Subcutaneous adipose tissue (tissue), 4 donors: ENCODE results near the gene PTGFR. TPM values are rescaled to one million over a fixed set of nuclear protein-coding genes. Genes with fewer than 3 reads are reported as not detected.

Experiments used
- total RNA-seq, 4 donors: library from RNA; depleted of rRNA; stranded (reverse); fragments of >200 nt; gene quantifications; one replicate each; pipeline ENCODE4 v1.1.0, GENCODE V29; 2016
- TF ChIP-seq, protein P1 (sequence below): fragments of 450-650 bp; IDR thresholded peaks from one replicate; pipeline ENCODE4 v1.5.1; 2016; ENCODE audit warnings: low read depth, mild to moderate bottlenecking, control low read depth, antibody characterized with exemption, moderate library complexity

PTGFR gene
- total RNA-seq, 4 donors from 2014 or later: 7.5 to 21.9 (median 15.1) TPM

DNA sequence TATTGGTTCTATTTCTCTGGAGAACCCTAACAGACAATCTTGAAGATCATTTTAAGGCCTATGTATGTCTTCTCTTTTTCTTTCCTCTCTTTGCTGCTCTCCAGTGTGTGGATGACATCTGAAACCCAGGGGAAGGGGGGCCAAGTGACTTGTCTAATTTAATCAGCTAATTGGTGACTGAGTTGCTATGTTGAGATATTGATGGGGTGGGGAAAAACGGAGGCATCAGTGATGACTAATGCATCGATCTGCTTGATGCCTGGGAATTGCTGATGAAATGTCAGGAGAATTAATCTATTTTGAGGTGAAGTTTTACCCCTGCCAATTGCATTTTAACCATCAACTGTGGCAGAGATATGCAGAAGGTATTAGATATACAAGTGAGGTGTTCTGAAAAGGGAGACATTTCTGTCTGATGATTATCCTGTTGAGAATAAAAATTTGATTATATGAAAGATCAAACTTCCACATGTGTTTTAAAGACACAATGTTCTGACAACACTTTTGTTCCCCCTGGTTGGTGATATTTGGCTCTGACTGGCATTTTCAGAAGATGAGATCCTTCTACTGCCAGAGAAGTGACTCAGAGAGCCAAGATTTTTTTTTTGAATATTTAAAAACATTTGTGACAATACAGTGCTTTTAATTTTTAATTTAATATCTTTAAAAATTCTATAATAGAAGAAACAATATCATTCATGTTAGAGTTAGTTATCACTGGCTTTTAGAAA is 18.7 kb upstream of the PTGFR start:
- TF ChIP-seq, protein P1, sequence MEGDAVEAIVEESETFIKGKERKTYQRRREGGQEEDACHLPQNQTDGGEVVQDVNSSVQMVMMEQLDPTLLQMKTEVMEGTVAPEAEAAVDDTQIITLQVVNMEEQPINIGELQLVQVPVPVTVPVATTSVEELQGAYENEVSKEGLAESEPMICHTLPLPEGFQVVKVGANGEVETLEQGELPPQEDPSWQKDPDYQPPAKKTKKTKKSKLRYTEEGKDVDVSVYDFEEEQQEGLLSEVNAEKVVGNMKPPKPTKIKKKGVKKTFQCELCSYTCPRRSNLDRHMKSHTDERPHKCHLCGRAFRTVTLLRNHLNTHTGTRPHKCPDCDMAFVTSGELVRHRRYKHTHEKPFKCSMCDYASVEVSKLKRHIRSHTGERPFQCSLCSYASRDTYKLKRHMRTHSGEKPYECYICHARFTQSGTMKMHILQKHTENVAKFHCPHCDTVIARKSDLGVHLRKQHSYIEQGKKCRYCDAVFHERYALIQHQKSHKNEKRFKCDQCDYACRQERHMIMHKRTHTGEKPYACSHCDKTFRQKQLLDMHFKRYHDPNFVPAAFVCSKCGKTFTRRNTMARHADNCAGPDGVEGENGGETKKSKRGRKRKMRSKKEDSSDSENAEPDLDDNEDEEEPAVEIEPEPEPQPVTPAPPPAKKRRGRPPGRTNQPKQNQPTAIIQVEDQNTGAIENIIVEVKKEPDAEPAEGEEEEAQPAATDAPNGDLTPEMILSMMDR: no peak

DNA sequence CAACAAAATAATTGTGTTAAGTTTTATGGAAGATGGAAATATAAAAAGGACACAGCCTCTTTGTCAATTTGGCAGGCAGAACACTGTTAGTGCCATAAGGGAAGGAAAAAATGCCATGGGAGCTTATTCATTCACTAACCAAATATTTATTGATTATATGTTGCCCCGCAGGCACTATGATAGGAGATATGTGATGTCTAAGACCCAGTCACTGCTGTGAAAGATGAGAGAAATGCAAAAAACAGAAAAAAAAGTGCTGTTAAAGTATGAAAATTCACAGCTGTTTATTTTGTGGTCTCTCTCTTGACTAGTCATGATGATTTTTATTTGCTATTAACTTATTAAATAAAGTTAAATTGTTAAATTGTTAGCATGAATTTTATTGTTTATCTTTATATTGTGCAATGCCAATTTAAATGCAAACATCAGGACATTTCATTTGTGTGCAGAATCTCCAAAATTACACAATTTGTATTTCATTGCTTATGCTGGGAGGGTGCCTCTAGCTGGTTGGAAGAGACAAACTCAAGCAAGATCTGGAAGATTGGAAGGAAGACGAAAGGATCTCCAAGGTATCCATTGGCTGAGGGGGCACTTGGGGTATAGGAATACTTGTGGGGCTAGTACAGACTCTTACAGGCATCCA is 17.8 kb upstream of the PTGFR start:
- TF ChIP-seq, protein P1: no peak

DNA sequence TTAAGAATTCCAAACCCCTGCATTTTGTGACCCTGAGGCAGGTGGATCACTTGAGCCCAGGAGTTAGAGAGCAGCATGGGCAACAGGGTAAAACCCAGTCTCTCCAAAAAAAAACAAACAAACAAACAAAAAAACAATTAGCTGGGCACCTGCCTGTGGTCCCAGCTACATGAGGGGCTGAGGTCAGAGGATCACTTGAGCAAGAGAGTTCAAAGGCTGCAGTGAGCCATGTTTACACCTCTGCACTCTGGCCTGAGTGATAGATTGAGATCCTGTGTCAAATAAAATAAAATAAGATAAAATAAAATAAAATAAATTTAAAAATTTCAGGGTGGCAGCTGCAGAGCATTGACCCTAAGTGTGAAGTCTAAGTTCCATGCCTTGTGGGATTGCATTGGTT is 16.7 kb upstream of the PTGFR start:
- TF ChIP-seq, protein P1: no peak

DNA sequence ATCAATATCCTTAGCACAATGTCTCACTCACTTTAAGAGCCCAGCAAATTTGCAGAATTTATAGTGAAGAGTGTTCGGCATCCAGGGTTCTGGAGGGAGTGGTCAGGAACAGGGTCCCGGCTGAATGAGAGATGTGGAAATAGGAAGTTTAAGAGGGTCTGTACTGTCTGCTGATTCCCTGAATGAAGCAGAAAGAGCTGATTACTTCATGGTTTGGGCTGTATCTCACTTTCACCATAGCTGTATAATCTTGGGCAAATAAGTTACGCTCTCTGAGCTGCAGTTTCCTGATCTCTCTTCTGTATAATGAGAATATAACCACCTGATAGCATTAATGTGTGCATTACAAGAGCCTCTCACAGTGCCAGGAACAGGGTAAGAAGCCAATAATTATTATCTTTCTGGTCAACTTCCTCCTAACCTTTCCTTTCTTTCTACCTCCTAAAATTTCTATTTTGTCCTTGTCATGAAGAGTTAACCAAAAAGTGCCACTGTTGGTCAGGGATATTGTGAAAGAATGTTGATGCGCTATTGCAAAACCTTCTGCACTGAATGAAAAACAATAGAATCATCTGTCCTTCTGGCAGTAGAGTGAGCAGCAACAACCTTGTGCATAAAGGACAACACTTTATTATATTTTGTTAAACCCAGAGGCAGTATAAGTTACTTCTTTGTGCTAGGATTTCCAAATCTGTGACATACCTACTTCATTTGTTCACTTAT is 14.7 kb upstream of the PTGFR start:
- TF ChIP-seq, protein P1: no peak

DNA sequence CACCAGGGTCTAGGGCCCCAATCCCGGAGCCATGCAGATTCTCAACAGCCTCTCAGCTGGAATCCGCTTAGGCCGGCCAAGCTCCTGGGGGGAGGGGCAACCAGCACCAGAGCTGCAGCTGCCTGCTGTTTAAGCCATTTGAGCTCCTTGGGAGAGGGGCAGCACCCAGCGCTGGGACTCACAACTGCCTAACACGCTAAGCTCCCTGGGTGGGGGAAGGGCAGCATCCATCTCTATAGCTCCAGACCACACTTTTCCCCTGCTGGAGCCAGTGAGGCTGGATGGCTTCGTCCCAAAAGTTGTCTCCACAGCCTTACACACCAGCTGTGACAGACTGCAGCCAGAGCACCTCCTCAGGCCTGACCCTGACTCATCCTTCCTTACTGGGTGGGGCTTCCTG is 6.9 kb upstream of the PTGFR start:
- TF ChIP-seq, protein P1: no peak

DNA sequence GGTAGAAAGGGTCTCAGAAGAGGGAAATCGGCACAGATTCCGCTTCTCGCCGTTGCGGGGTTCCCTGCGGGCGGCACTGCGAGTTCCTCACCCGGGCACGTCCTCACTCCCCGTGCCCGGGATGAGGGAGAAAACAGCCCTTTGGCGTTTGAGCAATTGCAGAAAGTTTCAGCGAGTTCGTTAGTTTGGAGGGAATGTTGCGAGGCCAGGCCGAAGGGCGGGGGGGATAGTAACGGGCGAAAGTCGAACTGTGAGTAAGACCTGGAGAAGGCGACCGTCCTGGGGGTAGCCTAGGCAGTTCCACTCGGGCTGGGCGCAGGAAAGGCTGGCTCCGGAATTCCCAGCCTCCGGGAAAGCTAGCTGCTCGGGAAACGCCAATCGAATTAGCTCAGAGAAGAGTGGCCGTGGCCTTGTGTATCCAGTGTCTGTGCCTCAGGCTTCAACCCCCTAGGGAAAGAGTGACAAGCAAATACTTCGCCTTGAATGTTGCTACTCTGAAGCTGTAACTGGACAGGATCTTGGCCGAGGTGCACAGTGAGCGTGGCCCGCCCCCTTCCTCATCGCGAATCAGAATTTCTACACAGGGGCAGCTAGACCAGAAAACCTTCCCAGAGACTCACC is 787 bp downstream of the PTGFR start:
- TF ChIP-seq, protein P1: no peak
